ENCODE results near the gene AKT1. TPM values are rescaled to one million over a fixed set of nuclear protein-coding genes. Genes with fewer than 3 reads are reported as not detected.

AKT1 gene
- total and polyA plus RNA-seq, 7 donors = 86.2 to 180 (median 116) TPM

DNA sequence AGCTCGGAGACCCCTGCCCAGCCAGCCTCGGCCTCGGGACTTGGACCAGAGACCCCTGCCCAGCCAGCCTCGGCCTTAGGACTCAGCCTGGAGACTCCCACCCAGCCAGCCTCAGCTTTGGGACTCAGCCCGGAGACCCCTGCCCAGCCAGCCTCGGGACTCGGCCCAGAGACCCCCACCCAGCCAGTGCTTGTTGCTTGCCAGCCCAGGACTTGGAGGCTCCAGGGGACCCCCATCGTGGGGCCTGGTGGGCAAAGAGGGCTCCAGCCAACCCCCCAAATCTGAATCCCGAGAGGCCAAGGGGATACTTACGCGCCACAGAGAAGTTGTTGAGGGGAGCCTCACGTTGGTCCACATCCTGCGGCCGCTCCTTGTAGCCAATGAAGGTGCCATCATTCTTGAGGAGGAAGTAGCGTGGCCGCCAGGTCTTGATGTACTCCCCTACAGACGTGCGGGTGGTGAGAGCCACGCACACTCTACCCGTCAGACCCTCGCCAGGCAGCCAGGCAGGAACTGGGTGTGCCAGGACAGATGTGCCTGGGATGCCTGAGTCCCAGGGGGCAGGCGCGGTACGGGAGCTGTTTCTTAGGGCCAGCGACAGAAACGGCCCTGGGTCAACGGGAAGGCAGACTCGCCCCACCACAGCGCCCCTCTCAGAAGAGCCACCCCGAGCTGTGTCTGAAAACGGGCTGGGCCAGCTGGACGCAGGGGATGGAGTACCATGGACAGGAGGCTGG, 15.6 kb downstream of the AKT1 start:
- Histone ChIP-seq H3K27ac (no peak overlapping the region), H3K4me1 (peaks cover 0 to 11% (median 6%) of the 10 kb centered on the region in 4 donors), H3K27me3 (no peaks in the 10 kb centered on the region), H3K36me3 (peaks cover 4 to 52% (median 13%) of the 10 kb centered on the region in 4 donors), H3K4me3 (no peak overlapping the region), H3K9me3 (no peaks in the 10 kb centered on the region)
- intact Hi-C loops (cut with DNase I) = no loop called here
- TF ChIP-seq POLR2AphosphoS5 (IDR thresholded peaks at IDR 0.05) (no peak), POLR2A (IDR thresholded peaks at IDR 0.05) (no peak), EP300 (IDR thresholded peaks at IDR 0.05) (no peak)
- TF ChIP-seq, protein P1, sequence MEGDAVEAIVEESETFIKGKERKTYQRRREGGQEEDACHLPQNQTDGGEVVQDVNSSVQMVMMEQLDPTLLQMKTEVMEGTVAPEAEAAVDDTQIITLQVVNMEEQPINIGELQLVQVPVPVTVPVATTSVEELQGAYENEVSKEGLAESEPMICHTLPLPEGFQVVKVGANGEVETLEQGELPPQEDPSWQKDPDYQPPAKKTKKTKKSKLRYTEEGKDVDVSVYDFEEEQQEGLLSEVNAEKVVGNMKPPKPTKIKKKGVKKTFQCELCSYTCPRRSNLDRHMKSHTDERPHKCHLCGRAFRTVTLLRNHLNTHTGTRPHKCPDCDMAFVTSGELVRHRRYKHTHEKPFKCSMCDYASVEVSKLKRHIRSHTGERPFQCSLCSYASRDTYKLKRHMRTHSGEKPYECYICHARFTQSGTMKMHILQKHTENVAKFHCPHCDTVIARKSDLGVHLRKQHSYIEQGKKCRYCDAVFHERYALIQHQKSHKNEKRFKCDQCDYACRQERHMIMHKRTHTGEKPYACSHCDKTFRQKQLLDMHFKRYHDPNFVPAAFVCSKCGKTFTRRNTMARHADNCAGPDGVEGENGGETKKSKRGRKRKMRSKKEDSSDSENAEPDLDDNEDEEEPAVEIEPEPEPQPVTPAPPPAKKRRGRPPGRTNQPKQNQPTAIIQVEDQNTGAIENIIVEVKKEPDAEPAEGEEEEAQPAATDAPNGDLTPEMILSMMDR (IDR thresholded peaks at IDR 0.05) = no peak
- WGBS, 2 donors = 91 to 94% methylated on average over 32 of the region's 32 CpGs
- DNase-seq = no peak

DNA sequence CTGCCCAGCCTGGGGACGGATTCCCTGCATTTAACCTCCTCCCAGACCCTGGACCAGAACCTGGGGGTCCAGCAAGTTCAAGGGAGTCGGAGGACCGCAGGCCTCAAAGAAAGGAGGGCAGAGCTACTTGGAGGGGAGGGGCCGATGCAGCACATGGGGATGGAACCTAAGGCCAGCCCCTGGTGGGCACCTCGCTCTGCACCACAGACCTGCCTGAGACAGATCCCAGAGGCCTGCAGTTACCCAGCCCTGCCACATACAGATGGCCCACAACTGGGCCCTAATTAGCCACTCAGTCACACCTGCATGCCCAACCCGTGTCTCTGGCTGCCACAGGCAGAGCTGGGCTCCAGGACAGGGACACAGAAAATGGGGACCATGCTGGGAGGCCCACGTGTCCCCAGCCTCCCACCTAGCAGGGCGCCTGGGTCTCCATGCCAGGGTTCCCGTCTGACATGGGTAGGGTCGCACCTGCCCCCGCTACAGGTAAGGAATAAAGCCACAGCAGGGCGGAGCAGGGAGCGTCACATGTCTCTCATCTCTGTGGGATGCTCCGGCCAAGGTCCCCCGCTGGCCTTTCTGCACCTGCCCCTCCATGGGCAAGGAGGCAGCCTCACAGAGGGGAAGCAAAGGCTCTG, 16.7 kb downstream of the AKT1 start:
- no peak for DNase-seq
- TF ChIP-seq POLR2AphosphoS5 (IDR thresholded peaks at IDR 0.05) = no peak
- TF ChIP-seq, protein P1 (IDR thresholded peaks at IDR 0.05) = no peak
- TF ChIP-seq EP300 (IDR thresholded peaks at IDR 0.05) = no peak
- TF ChIP-seq POLR2A (IDR thresholded peaks at IDR 0.05) = no peak
- 89 to 90% methylated on average over 15 of the region's 15 CpGs for WGBS, 2 donors
- H3K4me1 ChIP-seq = no peaks in the 10 kb centered on the region
- intact Hi-C loops (cut with DNase I) = no loop called here
- no peaks in the 10 kb centered on the region for H3K9me3 ChIP-seq
- no peak overlapping the region for H3K4me3 ChIP-seq
- no peak overlapping the region for H3K27ac ChIP-seq
- no peaks in the 10 kb centered on the region for H3K27me3 ChIP-seq
- peaks cover 4 to 63% (median 17%) of the 10 kb centered on the region in 4 donors for H3K36me3 ChIP-seq

DNA sequence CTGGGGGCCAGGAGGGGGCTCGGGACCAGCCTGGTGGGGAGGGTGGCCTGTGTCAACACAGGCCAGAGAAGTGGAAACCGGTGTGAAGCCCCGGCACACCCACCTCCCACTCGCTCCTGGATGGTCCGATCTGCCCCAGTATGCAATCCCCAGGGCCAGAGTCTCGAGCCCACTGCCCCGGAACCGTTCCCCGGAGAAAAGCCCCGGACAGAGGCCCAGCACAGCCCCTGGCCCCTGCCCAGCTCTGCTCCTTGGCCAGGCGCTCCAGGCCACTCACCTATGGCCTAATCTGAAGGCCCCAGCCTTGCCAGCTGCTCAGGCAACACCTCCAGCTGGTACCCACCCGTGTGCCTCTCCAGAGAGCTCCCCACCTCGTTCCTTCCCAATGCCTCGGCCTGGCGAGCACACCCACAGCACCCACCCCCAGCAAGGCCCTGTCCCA, 17.7 kb downstream of the AKT1 start:
- Histone ChIP-seq H3K27ac (no peak overlapping the region), H3K4me3 (no peak overlapping the region), H3K4me1 (no peaks in the 10 kb centered on the region), H3K27me3 (no peaks in the 10 kb centered on the region), H3K9me3 (no peaks in the 10 kb centered on the region), H3K36me3 (peaks cover 8 to 73% (median 24%) of the 10 kb centered on the region in 4 donors)
- no peak for DNase-seq
- intact Hi-C loops (cut with DNase I) = no loop called here
- WGBS, 2 donors = 90% methylated on average over 15 of the region's 15 CpGs
- TF ChIP-seq, protein P1 (IDR thresholded peaks at IDR 0.05) = no peak
- no peak for TF ChIP-seq EP300 (IDR thresholded peaks at IDR 0.05)

DNA sequence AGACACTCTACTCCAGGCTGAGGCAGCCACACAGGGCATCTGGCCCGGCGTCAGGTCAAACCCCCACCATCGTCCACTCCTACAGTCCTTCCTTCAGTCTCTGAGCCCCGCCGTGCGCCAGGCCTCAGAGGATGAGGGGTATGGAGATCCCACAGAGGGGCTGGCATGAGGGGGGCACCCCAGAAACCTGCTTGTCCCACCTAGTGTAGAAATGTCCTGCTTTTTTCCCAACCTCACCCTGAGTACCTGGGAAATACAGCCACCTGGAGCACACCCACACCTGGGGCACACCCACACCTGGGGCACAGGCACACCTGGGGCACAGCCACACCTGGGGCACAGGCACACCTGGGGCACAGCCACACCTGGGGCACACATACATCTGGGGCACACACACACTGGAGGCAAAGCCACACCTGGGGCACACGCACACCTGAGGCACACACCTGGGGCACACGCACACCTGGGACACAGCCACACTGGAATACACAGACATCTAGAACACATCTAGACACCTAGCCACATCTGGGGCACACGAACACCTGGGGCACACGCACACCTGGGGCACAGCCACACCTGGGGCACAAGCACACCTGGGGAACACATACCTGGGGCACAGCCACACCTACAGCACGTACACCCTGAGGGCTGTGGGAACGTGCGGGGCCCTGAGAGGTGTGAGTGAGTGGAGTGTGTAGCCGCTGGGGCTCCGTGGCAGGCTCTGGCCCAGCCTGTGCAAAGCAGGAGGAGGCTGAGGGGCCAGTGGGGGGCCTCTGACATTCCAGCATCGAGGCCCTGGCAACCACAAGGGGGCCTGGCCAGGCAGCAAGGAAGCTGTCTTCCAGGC, 18.4 kb downstream of the AKT1 start:
- Histone ChIP-seq H3K9me3 (no peaks in the 10 kb centered on the region), H3K27ac (no peak overlapping the region), H3K4me1 (no peaks in the 10 kb centered on the region), H3K4me3 (no peak overlapping the region), H3K27me3 (no peaks in the 10 kb centered on the region), H3K36me3 (peaks cover 8 to 79% (median 30%) of the 10 kb centered on the region in 4 donors)
- DNase-seq = no peak
- intact Hi-C loops (cut with DNase I) = no loop called here
- 88 to 91% methylated on average over 16 of the region's 16 CpGs for WGBS, 2 donors
- no peak for TF ChIP-seq POLR2AphosphoS5 (IDR thresholded peaks at IDR 0.05)

DNA sequence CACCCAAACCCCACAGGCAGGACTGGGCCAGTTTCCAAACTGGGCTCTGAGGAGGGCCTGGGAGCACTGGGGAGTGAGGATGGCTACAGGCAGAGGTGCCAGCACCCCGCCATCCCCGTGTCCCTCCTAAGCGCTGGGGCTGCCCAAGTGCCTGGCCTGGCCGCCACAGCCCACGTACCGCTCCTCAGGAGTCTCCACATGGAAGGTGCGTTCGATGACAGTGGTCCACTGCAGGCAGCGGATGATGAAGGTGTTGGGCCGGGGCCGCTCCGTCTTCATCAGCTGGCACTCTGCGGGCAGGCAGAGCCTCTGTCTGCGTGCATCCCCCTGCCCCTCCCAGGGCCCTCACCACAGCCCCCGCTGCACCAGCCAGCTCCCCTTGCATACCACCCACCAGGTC, 19.1 kb downstream of the AKT1 start:
- intact Hi-C loops (cut with DNase I) = no loop called here
- Histone ChIP-seq H3K9me3 (no peaks in the 10 kb centered on the region), H3K27me3 (no peaks in the 10 kb centered on the region), H3K36me3 (peaks cover 8 to 79% (median 37%) of the 10 kb centered on the region in 4 donors), H3K4me3 (no peak overlapping the region), H3K27ac (no peak overlapping the region), H3K4me1 (no peaks in the 10 kb centered on the region)
- TF ChIP-seq POLR2A (IDR thresholded peaks at IDR 0.05) (no peak), POLR2AphosphoS5 (IDR thresholded peaks at IDR 0.05) (no peak), EP300 (IDR thresholded peaks at IDR 0.05) (no peak)
- TF ChIP-seq, protein P1 (IDR thresholded peaks at IDR 0.05) = no peak
- WGBS, 2 donors = 98% methylated on average over 15 of the region's 15 CpGs
- DNase-seq = no peak
